Suprapubic skin (tissue), 4 donors: ENCODE data around the gene SDHAF4.

Experiments
- POLR2A ChIP-seq, 2 donors: fragments of 450-650 bp; IDR thresholded peaks; one replicate each; pipeline ENCODE4 v1.6.1; 2017; ENCODE audit warnings: antibody characterized with exemption in 2 of 2, mild to moderate bottlenecking in 2 of 2, moderate library complexity in 2 of 2
- POLR2AphosphoS5 ChIP-seq, 3 donors: sonication (generic); formaldehyde crosslinking; IDR thresholded peaks; one replicate each; pipeline ENCODE4 v1.6.1; 2017; ENCODE audit warnings: antibody characterized with exemption in 3 of 3
- TF ChIP-seq, protein P1 (sequence below), 2 donors: fragments of 200-600 bp in 1 of 2; fragments of 450-650 bp in 1 of 2; sonication (generic) in 1 of 2; IDR thresholded peaks; one replicate each; pipeline ENCODE4 v1.5.1; 2016 to 2019; ENCODE audit warnings: antibody characterized with exemption in 2 of 2, mild to moderate bottlenecking in 1 of 2, moderate library complexity in 1 of 2

- TF ChIP-seq POLR2A (IDR thresholded peaks at IDR 0.05) (no peak), POLR2AphosphoS5 (IDR thresholded peaks at IDR 0.05) (no peak)
- TF ChIP-seq, protein P1, sequence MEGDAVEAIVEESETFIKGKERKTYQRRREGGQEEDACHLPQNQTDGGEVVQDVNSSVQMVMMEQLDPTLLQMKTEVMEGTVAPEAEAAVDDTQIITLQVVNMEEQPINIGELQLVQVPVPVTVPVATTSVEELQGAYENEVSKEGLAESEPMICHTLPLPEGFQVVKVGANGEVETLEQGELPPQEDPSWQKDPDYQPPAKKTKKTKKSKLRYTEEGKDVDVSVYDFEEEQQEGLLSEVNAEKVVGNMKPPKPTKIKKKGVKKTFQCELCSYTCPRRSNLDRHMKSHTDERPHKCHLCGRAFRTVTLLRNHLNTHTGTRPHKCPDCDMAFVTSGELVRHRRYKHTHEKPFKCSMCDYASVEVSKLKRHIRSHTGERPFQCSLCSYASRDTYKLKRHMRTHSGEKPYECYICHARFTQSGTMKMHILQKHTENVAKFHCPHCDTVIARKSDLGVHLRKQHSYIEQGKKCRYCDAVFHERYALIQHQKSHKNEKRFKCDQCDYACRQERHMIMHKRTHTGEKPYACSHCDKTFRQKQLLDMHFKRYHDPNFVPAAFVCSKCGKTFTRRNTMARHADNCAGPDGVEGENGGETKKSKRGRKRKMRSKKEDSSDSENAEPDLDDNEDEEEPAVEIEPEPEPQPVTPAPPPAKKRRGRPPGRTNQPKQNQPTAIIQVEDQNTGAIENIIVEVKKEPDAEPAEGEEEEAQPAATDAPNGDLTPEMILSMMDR (IDR thresholded peaks at IDR 0.05) = no peak
Measured at GRCh38 chr6:70552974-70553373, 13.8 kb upstream of the SDHAF4 start.
